ENCODE measurements around the gene EFCAB11. TPM values are rescaled to one million over a fixed set of nuclear protein-coding genes. Genes with fewer than 3 reads are reported as not detected.
A peak's percentile ranks its signal among the peaks of the same experiment; 100 is the strongest.

Gene EFCAB11
- polyA plus RNA-seq, 6 donors from 2014 or later: 3.7 to 13.1 (median 7.4) TPM

DNA sequence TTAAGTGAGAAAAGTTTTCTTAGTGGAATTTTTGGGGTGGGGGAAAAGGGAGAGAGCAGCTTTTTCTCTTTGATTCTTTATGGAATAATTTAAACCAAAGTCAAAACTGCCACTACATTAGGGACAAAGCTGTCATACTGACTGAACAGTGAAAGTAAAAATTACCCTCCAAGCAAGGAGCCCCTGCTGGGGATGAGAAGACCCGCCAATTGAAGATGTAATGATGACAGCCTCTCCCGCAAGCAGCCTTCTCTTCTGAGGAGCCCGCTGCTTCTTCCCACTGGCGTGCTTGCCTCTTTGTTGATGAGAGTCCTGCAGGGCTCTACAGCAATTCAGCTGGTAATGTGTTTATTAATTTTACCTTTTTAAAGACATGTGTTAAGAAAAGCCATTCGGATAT is 151.0 kb downstream of the EFCAB11 start:
- ATAC-seq (ENCODE audit: low read depth in 2 of 2) (no peak), DNase-seq (no peak)
- no peak overlapping the region for H3K4me3 Mint-ChIP-seq
- H3K4me1 Mint-ChIP-seq: no peaks in the 10 kb centered on the region
- H3K9me3 Mint-ChIP-seq: no peaks in the 10 kb centered on the region
- no peaks in the 10 kb centered on the region for H3K36me3 Mint-ChIP-seq
- H3K27ac Mint-ChIP-seq: no peak overlapping the region
- H3K27me3 Mint-ChIP-seq: no peaks in the 10 kb centered on the region

DNA sequence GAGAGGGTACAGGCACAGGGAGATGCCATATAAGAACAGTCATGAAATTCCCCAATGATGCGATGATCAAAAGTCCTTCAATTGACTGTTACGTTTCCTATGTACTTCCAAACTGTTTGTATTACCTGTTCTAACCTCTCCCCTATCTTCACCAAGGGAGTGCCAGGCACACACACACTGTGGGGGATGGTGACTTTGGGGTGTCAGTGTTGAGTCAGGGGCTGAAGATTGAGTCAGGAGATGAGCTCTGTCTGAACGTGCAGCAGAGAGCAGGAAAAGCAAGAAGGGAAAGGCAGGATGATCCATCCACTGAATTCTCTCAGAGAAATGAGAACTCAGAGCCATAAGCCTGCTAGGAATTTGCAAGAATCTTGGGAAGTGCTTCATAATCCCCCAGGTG is 153.4 kb downstream of the EFCAB11 start:
- Mint-ChIP-seq H3K36me3 (no peaks in the 10 kb centered on the region), H3K4me3 (no peak overlapping the region), H3K4me1 (no peaks in the 10 kb centered on the region), H3K27ac (no peak overlapping the region), H3K9me3 (no peaks in the 10 kb centered on the region), H3K27me3 (no peaks in the 10 kb centered on the region)
- DNase-seq (no peak), ATAC-seq (ENCODE audit: low read depth in 2 of 2) (no peak)

DNA sequence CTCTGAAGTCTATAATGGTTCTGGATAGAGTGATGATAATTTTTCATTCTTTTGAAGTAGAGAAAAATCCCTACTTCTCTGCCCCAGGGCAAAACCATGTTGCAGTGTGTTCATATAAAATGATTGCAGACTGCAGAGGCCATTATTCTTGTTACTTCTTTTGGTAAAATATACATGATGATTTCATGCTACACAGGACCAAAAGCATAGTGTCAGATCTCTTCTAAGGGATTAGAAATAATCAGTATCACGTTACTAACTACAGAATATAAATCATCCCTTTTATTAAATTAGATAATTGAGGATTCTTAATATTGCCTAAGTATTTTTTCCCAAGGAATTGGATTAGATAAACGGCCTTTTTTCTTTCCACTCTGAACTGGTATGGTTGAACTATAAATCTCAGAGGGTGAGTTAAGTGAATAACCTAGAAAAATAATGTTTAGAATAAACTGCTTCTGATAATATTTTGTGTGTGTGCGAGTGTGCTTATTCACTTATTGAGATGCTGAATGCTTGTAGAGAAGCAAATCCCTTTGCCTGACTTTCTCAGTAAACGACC is 156.2 kb downstream of the EFCAB11 start:
- Mint-ChIP-seq H3K27ac (peak overlapping the region in 1 of 6 donors; percentile 45), H3K4me3 (no peak overlapping the region)
- ATAC-seq (ENCODE audit: low read depth in 2 of 2): no peak

DNA sequence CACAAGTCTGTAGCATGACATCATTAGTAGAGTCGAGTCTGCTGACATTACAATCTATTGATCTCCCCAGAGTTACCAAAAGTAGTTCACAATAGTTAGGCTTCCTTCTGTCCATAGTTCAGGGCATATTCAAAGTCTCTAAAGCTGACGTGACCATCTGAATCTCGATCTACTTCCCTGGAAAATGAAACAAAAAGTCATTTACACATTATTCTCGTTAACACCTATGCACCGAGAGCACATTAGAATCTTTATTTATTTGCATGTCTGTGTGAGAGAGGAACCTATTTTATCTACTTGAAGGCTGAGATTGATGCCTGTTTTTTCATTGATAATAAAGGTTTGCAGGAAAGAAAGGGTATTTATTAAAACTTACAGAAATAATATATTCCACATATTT is 157.4 kb downstream of the EFCAB11 start:
- Mint-ChIP-seq H3K27me3 (no peaks in the 10 kb centered on the region), H3K4me3 (no peak overlapping the region), H3K36me3 (peaks cover 0 to 4% of the 10 kb centered on the region in 2 donors), H3K9me3 (no peaks in the 10 kb centered on the region), H3K4me1 (no peaks in the 10 kb centered on the region), H3K27ac (no peak overlapping the region)
- no peak for ATAC-seq (ENCODE audit: low read depth in 2 of 2)
- no peak for DNase-seq

More for the DNA sequence above, 156.2 kb downstream of the EFCAB11 start:
- no peaks in the 10 kb centered on the region for H3K27me3 Mint-ChIP-seq
- H3K36me3 Mint-ChIP-seq: peaks cover 0 to 4% of the 10 kb centered on the region in 2 donors
- no peaks in the 10 kb centered on the region for H3K9me3 Mint-ChIP-seq
- H3K4me1 Mint-ChIP-seq: no peaks in the 10 kb centered on the region
- no peak for DNase-seq

DNA sequence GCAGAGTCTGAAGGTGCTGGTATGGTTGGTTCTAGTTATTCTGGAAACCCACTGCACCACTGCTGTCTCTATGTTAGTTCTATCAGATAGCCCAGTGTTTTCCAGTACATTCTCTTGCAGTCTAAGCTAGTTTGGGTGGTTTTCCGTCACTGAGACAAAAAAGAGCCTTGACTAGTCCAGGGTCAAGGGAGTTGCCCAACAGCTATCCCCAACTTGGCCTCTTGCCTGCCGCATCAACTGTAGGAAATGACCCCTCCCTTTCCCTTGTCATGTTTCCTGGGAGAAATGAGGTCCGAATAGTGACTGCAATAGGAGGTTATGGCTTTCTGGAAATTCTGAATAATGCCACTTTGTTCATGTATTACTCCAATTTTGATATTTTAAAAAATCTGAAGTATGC is 160.4 kb downstream of the EFCAB11 start:
- Mint-ChIP-seq H3K4me1 (no peaks in the 10 kb centered on the region), H3K36me3 (peaks cover 0 to 9% of the 10 kb centered on the region in 2 donors), H3K4me3 (no peak overlapping the region), H3K27ac (no peak overlapping the region), H3K9me3 (no peaks in the 10 kb centered on the region), H3K27me3 (no peaks in the 10 kb centered on the region)
- ATAC-seq (ENCODE audit: low read depth in 2 of 2): no peak
- no peak for DNase-seq

DNA sequence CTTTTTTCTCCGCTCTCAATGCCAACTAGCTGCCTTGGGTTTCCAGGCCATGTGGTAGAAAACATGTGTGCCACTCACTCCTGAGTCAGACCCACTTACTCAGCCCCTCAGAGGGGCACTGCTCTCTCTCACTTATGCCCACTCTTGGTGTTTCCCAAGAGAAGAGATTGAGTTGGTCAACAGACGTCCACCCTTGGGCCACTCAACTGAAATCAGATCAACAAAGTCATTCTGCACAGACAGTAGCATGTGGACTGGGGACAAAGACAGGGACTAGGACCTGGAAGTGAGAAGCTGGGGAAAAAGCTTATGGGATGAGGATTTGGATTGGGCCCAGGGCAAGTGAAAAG is 161.2 kb downstream of the EFCAB11 start:
- H3K4me1 Mint-ChIP-seq: no peaks in the 10 kb centered on the region
- ATAC-seq (ENCODE audit: low read depth in 2 of 2): no peak
- peak overlapping the region in 2 of 6 donors; percentile 35 to 39 for H3K27ac Mint-ChIP-seq
- H3K4me3 Mint-ChIP-seq: no peak overlapping the region
- DNase-seq: no peak
- no peaks in the 10 kb centered on the region for H3K9me3 Mint-ChIP-seq
- H3K36me3 Mint-ChIP-seq: peaks cover 0 to 9% of the 10 kb centered on the region in 2 donors
- H3K27me3 Mint-ChIP-seq: no peaks in the 10 kb centered on the region

DNA sequence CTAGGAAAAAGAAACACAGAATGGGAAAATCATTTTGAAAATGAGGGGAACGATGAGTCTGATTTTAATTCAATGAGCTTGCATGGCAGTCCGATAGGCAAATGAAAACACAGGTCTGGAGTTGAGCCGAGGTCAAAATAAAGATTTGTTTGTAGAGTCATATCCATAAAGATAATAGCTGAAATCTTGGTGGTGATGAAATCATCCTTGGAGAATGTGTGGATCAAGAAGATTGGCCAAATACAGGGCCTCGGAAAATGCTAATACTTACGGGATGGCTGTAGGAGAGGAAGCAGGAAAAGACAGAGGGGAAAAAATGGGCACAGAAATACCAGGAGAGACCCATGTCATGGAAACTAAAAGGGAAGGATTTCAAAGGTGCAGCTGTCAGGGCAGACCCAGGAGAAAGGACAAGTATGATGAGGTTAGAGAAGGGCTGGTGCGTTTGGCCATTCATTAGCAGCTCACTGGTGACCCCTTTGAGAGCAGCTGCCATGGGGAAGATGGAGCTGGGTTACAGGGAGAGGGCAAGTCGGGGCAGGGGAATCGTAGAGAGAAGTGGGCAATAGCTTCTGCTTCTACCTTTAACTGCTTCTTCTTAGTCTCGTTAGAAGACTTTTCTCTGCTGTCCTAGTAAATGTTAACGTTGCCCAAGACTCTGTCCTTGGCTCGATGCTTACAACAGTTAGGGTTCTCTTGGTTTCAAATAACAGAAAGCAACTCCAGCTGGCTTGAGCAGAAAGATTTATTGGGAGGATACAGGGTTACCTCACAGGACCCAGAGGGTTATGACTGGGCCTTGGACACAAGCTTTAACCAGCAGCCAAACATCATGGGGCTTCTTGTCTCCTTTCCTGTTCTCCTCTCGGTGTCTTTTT is 161.8 kb downstream of the EFCAB11 start:
- Mint-ChIP-seq H3K4me1 (no peaks in the 10 kb centered on the region), H3K36me3 (peaks cover 0 to 9% of the 10 kb centered on the region in 2 donors), H3K9me3 (no peaks in the 10 kb centered on the region), H3K27ac (peak overlapping the region in 1 of 6 donors; percentile 39), H3K4me3 (no peak overlapping the region), H3K27me3 (no peaks in the 10 kb centered on the region)
- ATAC-seq (ENCODE audit: low read depth in 2 of 2) (no peak), DNase-seq (no peak)

DNA sequence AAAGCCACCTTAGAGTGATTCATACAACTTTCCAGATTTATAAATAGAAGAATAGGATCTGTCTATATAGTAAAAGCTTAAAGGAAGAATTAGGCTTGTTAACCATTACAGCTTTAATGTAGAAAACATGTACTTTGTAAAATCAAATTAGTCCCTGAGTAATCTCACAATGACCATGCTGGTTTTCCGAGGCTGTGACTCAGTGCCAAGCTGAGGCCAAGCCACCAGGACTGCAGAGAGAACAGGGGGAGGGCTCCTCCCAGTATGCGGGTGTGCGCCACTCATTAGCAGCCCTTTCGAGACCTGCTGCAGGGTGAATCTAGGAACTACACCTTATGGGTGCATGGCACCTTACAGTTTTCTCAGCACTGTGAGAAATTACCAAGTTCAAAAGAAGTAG is 167.0 kb downstream of the EFCAB11 start:
- H3K4me3 Mint-ChIP-seq: no peak overlapping the region
- no peaks in the 10 kb centered on the region for H3K27me3 Mint-ChIP-seq
- ATAC-seq (ENCODE audit: low read depth in 2 of 2) (no peak), DNase-seq (no peak)
- no peak overlapping the region for H3K27ac Mint-ChIP-seq
- H3K9me3 Mint-ChIP-seq: no peaks in the 10 kb centered on the region
- peaks cover 0 to 5% of the 10 kb centered on the region in 2 donors for H3K36me3 Mint-ChIP-seq
- H3K4me1 Mint-ChIP-seq: no peaks in the 10 kb centered on the region

DNA sequence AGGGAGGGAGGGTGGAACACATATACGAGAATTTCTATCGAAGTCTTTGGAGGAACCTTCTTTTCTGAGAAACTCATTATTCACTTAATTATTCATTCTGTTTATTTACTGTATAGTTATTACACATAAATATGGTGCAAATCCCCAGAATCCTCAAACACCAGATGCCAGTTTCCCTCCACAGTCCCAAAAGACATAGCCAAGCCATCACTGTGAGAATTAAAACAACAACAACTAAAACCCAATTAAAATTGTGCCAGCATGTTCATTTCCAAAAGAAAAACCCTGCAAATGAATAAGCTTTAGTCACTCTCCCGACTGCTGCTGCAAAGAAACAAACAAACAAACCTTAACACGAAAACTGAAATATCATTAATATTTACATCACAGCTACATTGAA is 173.5 kb downstream of the EFCAB11 start:
- H3K27ac Mint-ChIP-seq: no peak overlapping the region

DNA sequence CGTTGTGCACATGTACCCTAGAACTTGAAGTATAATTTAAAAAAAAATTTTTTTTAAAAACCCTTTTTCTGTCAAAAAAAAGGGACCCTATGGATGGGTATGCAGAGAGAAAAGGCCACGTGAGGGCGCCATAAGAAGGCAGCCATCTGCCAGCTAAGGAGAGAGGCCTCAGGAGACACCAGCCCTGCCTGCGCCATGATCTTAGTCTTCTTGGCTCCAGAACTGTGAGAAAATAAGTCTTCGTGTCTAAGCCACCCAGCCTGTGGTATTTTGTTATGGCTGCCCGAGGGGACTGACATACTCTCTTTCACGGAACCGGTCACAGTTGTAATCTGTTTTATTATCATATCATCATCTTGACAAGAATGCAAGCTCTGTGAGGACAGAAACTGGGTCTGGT is 174.8 kb downstream of the EFCAB11 start:
- ATAC-seq (ENCODE audit: low read depth in 2 of 2) (no peak), DNase-seq (no peak)
- peaks cover 0 to 2% (median 0%) of the 10 kb centered on the region in 7 donors for H3K9me3 Mint-ChIP-seq
- no peak overlapping the region for H3K4me3 Mint-ChIP-seq
- peaks cover 0 to 7% of the 10 kb centered on the region in 2 donors for H3K36me3 Mint-ChIP-seq
- H3K27ac Mint-ChIP-seq: no peak overlapping the region
- no peaks in the 10 kb centered on the region for H3K4me1 Mint-ChIP-seq
- peaks cover 0 to 14% (median 0%) of the 10 kb centered on the region in 3 donors for H3K27me3 Mint-ChIP-seq

More for the DNA sequence above, 173.5 kb downstream of the EFCAB11 start:
- no peak for DNase-seq
- H3K36me3 Mint-ChIP-seq: peaks cover 0 to 7% of the 10 kb centered on the region in 2 donors
- peaks cover 0 to 2% (median 0%) of the 10 kb centered on the region in 7 donors for H3K9me3 Mint-ChIP-seq
- H3K4me3 Mint-ChIP-seq: no peak overlapping the region
- no peak for ATAC-seq (ENCODE audit: low read depth in 2 of 2)
- H3K27me3 Mint-ChIP-seq: peaks cover 0 to 14% (median 0%) of the 10 kb centered on the region in 3 donors
- H3K4me1 Mint-ChIP-seq: no peaks in the 10 kb centered on the region

DNA sequence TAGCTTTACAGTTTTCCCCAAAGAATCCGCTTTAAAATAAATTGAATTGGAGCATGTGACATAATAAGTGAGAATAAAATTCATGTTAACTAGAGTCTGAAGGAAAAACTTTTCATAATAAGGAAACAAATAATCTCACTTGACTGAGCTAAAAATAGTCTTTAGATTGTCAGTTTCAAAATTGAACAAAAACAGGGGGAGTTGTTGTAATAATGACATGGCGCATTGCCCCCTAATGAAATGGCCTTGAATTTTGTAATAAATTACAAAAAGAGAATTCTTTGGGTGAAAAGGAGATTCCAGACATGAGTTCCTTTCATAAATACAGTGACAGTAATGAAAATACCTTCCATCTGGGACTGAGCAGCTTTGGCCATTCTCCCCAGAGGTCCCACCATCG is 178.6 kb downstream of the EFCAB11 start:
- Mint-ChIP-seq H3K27ac (no peak overlapping the region), H3K4me3 (no peak overlapping the region), H3K36me3 (peaks cover 0 to 7% of the 10 kb centered on the region in 2 donors), H3K9me3 (no peaks in the 10 kb centered on the region), H3K4me1 (peaks cover 24 to 28% (median 26%) of the 10 kb centered on the region in 3 donors), H3K27me3 (peaks cover 0 to 20% (median 0%) of the 10 kb centered on the region in 3 donors)
- no peak for ATAC-seq (ENCODE audit: low read depth in 2 of 2)
- DNase-seq: no peak

DNA sequence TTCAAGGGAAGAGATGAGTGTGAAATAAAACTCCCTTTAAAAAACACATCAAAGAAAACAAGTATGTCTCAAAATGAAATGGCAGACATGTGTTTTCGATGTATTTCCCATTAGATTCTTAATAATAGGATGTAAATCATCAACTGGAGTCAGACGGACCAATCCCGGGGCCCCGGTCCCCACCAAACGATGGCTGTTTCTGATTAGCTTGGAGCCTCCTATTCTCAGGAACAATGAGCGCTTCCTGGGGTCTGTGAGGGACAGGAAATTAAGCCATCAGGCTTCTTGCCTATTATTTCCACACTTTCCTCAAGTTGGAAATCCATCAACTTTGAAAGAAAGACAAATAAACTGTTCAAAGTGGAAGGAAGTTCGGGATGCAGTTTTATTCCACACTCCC is 179.4 kb downstream of the EFCAB11 start:
- peaks cover 0 to 20% (median 0%) of the 10 kb centered on the region in 3 donors for H3K27me3 Mint-ChIP-seq
- peaks cover 24 to 28% (median 26%) of the 10 kb centered on the region in 3 donors for H3K4me1 Mint-ChIP-seq
- no peak for DNase-seq
- no peak for ATAC-seq (ENCODE audit: low read depth in 2 of 2)
- no peak overlapping the region for H3K27ac Mint-ChIP-seq
- H3K4me3 Mint-ChIP-seq: no peak overlapping the region
- H3K9me3 Mint-ChIP-seq: no peaks in the 10 kb centered on the region
- H3K36me3 Mint-ChIP-seq: peaks cover 0 to 7% of the 10 kb centered on the region in 2 donors

DNA sequence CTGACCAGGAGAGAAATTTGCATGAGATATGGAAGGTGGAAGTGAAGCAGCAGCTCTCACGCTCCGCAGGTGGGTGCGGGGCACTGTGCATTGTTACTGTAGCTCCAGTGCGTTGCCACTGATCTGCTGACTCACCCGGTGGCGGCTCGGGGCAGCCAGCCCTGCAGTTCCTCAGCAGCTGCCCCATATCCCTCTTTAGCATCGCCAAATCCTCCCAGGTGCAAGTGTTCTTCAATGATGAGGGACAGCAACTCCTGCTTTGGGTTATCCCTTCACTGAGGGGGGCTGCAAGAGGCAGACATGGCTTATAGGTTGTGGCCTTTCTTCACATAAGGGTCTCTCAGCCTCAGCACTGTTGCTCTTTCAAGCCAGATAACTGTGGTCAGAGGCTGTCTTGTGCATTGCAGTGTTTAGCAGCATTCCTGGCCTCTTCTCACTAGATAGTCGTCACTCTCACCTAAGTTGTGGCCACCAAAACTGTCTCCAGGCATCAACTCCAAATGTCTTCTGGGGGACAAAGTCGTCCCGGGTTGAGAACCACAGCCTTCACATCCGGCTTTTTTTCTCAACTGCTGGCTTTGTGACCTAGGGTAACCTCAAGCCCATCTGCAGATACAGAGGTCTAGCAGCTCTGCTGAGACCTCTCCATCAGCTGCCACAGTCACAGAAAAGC is 180.8 kb downstream of the EFCAB11 start:
- peaks cover 24 to 28% (median 26%) of the 10 kb centered on the region in 3 donors for H3K4me1 Mint-ChIP-seq
- H3K4me3 Mint-ChIP-seq: peak overlapping the region in 7 of 8 donors; percentile 19 to 78 (median 62)
- peaks cover 0 to 15% (median 0%) of the 10 kb centered on the region in 3 donors for H3K27me3 Mint-ChIP-seq
- no peaks in the 10 kb centered on the region for H3K9me3 Mint-ChIP-seq
- peak overlapping the region in 2 of 6 donors; percentile 34 to 65 for H3K27ac Mint-ChIP-seq
- DNase-seq (peak; percentile 34), ATAC-seq (ENCODE audit: low read depth in 2 of 2) (peak; percentile 84 to 85)
- H3K36me3 Mint-ChIP-seq: peaks cover 0 to 3% of the 10 kb centered on the region in 2 donors

Data from naive B cell (primary cell).